ENCODE measurements around the gene BTRC.
"Not testable (repeated sequence)": the region's sequence is repeated elsewhere in the genome, so short reads cannot be mapped to it uniquely, and the experiment has no call there.

The BTRC gene

DNA sequence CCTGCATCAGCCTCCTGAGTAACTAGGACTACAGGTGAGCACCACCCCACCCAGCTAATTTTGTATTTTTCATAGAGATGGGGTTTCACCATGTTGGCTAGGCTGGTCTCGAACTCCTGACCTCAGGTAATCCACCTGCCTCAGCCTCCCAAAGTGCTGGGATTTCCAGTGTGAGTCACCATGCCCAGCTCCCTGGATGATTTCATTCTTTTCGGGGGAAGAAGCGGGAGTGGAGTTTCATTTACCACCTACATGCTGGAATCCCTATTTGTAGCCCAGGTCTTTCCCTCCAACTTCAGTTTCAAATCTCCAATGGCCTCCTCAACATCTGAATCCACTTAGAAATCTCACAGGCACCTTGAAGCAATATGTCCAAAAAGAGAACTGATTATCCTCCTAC, 2.9 kb upstream of the BTRC start:
- DNase-seq = no peak

DNA sequence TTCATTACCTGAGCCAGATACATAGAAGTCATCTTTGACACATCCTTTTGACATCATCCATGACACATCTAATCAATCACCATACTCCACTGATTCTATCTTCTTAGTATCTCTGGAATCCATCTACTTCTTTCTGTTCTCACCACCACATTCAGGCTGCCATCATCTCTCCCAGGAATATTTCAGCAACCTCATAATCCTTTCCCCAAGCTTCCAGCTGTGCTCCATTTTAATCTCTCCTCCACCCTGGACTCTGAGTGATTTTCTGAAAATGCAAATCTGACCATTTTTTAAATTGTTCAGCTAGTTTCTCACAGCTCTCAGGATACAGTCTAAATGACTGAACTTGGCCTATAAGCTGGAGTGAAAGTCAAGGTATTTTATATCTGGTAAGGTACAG, 2.5 kb upstream of the BTRC start:
- no peak for DNase-seq

DNA sequence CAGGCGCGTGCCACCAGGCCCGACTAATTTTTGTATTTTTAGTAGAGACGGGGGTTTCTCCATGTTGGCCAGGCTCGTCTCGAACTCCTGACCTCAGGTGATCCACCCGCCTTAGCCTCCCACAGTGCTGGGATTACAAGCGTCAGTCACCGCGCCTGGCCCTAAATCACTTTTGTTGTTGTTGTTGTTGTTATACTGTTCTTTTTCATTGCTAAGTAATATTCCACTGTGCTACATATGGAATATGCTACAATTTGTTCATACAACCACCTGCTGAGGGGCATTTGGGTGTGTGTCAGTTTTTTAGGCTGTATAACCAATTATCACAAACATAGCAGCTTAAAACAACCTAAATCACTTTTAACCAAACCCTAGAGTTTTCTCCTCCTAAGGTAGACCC, 1.1 kb upstream of the BTRC start:
- not testable (repeated sequence) for DNase-seq

DNA sequence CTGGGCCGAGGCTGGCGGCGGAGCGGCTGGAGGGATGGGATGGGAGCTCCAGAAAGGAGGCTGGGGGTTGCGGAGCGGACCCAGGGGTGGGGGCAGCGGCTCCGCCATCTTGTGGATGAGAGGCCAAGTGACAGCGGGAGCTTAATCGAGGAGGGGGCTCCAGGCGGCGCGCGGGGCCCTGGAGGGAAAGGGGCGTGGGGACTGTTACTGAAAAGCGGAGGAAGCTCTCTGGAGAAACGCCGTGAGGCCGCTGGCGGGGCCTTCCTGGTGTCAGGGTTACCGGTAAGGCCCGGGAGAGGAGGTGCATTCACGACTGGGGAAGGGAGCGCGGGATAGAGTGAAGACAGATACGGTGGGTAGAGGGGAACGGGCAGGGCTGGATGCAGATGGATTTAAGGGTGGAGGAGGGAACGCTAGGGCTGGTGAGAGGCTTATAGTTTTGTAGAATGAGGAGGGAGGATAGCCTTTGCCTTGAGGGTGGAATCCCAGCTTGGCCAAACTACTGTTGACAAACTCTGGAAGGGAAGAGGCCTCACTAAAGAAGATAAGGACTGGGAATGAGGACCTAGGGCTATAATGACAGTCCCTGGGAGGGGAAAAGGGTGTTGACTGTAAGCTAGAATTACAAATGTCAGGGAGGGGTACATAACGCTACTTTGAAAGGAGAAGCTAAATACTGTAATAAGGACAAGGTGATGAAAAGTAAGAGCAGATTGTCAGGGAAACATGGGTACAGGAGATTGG, 535 bp downstream of the BTRC start:
- DNase-seq = no peak

DNA sequence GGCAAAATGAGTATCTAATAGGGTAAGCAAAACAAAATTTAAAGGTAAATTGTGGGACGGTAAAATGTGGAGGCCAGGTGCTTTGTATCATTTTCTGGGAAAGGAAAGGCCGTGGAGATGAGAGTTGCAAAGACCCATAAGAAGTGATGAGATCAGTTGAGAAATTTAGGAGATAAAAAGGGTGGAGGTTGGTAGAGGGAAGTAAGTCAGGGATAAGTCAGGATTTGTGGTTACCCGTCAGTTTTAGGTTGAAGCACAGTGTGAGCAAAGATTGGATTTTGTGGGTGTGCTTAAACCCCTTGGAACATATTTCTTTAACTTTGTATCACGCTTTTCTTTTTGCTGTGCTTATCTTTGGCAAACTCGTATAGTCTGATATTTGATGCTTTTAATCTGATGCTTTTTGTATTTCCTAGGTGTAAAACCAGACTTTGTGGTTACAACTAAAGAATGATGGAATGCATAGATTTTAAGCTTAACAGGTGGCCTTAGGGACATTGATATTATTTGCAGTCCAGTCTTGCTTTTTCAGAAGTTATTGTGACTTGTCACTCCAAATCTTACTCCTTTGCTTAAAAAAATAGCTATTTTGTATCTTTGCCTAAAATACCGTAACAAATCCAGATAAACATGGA, 1.2 kb downstream of the BTRC start:
- DNase-seq = no peak

DNA sequence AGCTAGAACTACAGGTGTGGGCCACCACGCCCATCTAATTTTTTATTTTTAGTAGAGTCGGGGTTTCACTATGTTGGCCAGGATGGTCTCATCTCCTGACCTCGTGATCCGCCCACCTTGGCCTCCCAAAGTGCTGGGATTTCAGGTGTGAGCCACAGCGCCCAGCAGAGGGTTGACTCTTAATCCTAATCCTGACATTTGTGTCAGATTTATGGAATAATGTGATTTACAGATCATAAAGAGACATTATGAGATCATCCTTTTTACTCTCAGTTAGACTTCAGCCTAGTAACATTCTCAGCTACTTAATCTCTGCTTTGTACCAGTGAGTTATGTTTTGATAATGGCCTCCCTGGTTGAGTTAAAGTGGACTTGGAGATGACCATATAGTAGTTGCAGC, 2.2 kb downstream of the BTRC start:
- DNase-seq = no peak

DNA sequence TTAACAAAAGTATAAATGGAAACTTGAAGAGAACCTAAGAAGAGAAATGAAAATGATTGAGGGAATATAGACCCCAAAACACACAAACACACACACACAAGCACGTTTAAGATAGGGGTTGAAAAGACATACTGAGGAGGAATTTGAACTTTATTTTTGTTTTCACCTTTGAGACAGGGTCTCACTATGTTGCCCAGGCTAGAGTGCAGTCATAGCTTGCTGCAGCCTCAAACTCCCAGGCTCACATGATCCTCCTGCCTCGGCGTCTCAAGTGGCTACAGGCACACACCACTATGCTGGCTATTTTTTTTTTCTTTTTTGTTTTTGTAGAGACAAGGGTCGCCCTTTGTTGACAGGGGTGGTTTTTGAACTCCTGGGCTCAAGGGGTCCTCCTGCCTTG, 4.0 kb downstream of the BTRC start:
- no peak for DNase-seq

DNA sequence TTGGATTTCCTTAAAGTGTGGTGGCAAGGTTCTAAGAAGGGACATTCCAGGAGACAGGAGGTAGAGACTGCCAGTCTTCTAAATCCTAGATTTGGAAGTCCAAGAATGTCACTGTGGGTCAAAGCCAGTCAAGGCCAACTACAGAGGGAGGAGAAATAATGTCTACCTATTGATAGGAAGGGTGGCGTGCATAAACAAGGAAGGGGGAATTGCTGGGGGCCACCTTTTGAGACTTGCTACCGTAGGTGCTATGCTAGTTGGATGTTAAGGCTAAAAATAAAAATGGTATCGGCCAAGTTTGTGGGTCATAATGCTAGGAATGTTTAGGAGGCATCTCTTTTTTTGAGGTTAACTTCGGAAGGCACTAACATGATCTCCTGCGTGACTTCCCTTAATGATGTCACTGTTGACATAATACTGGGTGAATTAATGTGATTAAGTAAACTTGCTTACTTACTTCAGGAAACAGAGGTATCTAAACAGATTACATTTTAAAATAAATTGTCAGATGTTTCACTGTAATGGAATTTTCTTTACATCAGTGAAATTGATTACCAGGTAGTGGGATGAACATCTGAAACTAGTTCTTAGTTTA, 4.8 kb downstream of the BTRC start:
- no peak for DNase-seq

DNA sequence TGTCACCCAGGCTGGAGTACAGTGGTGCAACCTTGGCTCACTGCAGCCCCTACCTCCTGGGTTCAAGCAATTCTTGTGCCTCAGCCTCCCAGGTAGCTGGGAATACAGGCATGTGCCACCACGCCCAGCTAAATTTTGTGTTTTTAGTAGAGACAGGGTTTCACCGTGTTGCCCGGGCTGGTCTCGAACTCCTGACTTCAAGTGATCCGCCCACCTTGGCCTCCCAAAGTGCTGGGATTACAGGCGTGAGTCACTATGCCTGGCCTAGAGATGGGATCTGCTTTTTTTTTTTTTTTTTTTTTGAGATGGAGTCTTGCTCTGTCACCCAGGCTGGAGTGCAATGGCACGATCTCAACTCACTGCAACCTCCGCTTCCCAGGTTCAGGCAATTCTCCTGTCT, 6.1 kb downstream of the BTRC start:
- DNase-seq = not testable (repeated sequence)

DNA sequence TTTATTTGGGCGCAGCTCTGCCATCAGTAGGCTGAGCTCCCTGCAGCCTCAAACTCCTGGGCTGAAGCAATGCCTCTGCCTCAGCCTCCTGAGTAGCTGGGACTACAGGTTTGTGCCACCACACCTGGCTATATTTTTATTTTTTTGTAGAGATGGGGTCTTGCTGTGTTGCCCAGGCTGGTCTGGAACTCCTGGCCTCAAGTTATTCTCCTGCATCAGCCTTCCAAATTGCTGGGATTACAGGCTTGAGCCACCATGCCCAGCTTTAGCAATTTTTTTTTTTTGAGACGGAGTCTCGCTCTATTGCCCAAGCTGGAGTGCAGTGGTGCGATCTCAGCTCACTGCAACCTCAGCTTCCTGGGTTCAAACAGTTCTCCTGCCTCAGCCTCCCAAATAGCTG, 6.9 kb downstream of the BTRC start:
- DNase-seq = not testable (repeated sequence)

DNA sequence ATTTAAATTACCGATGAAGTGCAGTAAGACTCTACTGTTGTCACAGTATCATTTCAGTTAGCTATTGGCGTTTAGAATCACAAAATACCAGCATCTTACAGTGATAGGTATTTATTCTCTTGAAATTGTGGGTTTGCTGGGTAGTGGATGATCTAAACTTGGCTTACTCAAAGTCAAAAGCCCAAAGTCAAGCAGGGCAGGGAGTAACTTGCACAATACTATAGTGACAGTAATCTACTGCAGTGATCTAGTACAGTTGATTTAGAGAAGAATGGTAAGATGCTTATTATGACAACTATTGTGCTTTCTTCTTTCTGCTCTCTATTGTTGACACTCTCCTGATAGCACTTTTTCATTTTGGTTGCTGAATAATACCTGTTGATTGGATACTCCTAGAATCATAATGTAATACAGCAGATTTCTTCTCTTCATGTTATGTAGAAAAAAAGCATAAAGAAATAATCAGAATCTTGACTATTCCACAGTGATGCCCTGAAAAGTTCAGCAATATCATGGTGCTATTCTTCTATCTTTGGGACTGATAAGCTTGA, 10.0 kb downstream of the BTRC start:
- DNase-seq = no peak

DNA sequence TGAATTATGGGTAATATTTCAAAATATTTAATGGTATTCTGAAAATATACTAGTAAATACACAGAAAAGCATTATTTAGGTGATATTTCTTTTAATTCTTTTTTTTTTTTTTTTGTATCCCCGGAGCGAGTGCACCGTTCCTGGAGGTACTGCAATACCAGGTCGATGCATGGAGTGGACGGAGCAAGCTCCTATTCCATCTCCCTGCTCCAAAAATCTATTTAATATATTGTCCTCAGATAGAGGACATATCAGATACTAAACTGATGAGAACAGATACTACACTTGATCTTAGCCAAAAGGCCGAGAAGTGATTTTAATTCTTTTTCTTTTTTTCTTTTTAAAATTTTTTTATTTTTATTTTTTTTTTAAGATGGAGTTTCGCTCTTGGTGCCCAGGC, 10.8 kb downstream of the BTRC start:
- DNase-seq = no peak

DNA sequence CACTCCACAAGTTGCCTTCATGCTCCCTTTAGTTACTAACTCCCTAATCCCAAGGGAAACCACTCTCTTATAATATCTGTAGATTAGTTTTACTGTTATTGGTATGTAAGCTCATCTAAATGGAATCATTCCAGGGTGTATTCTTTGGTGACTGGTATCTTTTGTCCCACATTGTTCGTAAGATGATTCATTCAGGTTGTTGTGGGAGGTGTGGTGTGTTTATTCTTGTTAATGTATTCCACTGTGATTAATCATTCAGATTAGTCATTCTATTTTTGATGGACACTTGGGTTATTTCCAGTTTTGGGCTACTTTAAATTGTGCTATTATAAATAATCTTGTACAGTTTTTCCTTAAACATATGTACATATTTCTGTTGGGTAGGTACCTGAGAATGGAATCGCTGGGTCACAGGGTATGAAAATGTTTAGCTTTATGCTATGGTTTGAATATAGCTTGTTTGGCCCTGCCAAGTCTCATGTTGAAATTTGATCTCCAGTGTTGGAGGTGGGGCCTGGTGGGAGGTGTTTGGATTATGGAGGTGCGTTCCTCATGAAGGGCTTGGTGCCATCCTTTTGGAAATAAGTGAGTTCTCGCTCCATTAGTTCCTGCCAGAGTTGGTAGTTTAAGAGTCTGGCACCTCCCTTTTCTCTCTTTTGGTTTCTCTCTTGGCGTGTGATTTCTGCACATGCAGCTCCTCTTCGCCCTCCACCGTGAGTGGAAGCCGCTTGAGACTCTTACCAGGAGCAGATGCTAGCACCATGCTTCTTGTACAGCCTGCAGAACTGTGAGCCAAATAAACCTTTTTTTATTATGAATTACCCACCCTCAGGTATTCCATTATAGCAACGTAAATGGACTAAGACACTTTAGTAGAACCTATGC, 13.8 kb downstream of the BTRC start:
- no peak for DNase-seq

DNA sequence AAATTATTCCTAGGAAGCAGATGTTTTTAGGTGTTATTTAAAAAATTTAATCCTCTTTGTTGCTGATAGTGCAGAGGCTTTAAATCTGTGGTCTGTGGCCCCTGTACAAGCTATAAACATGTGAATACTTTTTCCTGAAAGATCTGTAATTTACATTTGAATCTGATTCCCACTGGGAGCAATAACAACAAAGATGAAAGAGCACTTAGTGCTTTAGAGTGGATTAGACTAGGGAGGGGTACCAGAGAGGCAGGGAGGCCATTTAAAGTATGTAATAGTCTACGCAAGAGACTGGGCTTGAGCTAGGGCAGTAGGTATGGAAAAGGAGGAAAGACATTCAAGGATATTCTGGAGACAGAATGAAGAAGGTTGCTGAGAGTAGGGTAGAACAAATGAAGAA, 19.1 kb downstream of the BTRC start:
- DNase-seq = no peak

DNA sequence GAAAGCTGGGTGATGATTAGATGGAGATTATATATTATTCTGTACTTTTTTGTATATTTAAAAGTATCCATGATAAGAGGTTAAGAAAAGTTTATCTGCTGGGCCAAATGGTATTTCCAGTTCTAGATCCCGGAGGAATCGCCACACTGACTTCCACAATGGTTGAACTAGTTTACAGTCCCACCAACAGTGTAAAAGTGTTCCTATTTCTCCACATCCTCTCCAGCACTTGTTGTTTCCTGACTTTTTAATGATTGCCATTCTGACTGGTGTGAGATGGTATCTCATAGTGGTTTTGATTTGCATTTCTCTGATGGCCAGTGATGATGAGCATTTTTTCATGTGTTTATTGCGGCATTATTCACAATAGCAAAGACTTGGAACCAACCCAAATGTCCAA, 20.0 kb downstream of the BTRC start:
- not testable (repeated sequence) for DNase-seq

DNA sequence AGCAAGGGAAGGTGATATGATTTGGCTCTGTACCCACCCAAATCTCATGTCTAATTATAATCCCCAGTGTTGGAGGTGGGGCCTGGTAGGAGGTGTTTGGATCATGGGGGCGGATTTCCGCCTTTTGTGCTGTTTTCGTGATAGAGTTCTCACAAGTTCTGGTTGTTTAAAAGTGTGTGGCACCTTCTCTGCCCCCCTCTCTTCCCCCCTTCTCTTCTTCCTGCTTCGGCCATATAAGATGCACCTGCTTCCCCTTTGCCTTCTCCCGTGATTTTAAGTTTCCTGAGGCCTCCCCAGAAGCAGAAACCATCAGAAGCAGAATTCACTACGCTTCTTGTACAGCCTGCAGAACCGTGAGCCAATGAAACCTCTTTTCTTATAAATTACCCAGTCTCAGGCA, 21.1 kb downstream of the BTRC start:
- DNase-seq = no peak

DNA sequence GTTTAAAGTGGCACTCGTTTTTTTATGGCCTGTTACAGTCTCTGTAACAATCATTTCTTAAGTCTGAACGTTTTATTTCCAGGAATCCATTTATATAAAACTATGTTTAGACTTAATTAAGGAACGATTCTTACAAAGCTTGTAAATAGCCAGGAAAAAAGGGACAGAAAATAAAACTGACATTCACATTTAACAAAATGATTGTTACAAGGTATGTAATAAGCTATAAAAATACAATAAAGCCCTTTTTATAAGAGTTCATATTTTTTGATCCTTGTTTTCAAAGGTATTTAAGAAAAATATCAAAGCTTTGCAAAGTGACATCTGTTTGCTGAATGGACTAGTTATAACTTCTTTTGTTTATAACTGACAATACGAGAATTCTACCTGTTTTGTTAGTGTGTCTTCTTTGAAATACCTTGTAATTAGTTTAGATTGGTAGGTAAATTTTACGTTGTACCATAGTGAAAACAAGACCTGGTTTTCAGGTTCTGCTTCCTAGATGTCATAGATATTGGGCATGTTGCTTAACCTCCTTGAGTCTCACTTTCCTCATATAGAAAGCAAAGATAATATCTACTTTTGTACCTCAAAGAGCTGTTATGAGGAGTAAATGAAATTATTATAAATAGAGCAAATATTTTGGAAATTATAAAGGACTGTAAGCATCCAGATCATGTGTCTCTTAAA, 25.8 kb downstream of the BTRC start:
- no peak for DNase-seq

DNA sequence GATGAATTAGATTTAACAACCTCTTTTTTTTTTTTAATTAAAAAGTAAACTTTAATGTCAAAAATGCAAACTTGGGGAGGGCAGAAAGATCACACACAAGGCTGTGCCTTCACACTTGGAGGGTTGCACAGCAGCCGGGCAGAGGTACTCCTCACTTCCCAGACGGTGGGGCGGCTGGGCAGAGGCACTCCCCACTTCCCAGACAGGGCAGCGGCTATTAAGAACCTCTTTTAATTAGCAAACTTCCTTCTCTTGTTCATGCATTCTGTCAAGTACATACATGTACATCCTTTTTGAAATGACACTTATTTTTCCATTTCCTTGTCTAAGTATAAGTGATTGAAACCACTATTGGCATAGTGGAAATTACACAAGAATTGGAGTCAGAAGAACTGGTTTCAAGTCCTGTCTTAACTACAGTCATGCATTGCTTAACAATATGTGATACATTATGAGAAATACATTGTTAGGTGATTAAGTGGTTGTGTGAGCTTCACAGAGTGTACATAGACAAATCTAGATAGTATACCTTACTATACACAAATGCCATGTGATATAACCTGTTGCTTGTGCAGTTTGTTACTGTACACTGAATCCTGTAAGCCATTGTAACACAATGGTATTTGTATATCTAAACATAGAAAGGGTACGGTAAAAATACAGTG, 26.5 kb downstream of the BTRC start:
- DNase-seq = no peak

DNA sequence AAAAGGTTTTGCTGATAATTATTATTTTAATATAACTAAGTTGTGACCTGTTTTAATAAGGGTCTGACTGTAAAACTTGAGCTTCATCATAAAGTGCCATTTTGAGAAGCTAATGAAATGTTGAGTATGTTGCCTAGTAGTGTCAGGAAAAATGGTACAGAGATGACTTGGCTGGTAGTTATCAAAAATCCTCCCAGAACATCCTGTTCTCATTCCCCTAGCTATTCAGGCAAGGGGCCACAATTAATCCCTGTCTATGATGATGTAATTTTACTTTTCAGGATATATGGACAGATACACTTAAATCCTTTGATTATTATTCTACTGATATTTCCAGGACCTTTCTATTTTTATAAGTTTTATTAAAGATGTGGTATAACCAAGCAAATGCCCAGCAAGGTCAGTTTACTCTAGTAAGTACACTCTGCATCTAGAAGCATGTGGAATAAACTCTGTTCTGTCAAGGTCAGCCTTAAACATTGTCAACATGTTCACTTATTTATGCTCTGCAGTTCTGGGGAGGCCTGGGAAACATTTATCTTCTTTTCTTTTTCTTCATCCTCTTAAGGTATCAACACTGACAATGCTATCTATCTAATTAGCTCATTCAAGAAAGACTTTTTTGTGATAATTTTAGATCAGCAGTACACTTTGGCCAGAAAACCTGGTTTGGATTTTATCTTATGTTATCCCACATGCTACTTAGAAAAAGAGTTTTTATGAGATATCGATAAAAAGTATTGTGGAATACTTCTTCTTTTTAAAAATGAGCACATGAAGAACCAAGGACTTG, 32.1 kb downstream of the BTRC start:
- DNase-seq = no peak

DNA sequence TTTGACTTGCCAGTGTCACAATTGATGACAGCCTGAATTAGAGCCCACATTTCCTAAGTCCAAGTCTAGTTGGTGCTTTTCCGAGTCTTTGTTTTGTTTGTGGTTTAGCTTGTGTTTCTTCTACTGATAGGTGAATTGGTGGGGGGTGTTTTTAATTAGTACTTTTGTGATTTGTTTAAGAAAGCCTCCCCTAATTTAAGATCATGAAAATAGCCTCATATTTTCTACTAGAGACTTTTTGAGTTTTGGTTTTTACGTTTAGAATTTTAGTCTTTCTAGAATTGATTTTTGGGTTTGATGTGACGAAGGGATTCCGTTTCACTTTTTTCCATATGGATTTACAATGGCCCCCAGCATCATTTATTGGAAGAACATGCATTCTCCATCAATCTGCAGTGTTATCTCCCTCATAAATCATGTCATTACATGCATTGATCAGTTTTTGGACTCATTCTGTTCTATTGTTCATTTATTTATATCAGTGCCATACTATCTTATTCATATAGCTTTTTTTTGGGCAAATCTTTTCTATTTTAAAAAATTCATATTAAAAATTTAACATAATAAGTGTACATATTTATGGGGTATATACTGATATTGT, 32.8 kb downstream of the BTRC start:
- no peak for DNase-seq
